HepG2 (cell line): ENCODE measurements around the gene CD40. TPM values are rescaled to one million over a fixed set of nuclear protein-coding genes. Genes with fewer than 3 reads are reported as not detected.

Experiments
- DNMT3B ChIP-seq: conservative IDR thresholded peaks from 2 replicates; pipeline ENCODE4 v1.6.1; 2016; ENCODE audit warnings: missing biosample characterization, control low read depth
- HNF1B ChIP-seq: sonication (generic); formaldehyde crosslinking; IDR thresholded peaks from 2 replicates; pipeline ENCODE4 v1.5.1; 2020; ENCODE audit warnings: mild to moderate bottlenecking, moderate library complexity, missing genetic modification reagents
- HNRNPUL1 ChIP-seq: fragments of 200-400 bp; formaldehyde crosslinking; IDR thresholded peaks from 2 replicates; pipeline ENCODE4 v1.6.1; 2017; ENCODE audit warnings: low read depth, mild to moderate bottlenecking, low read length, moderate library complexity
- NFAT5 ChIP-seq: sonication (generic); formaldehyde crosslinking; IDR thresholded peaks from 2 replicates; pipeline ENCODE4 v1.4.0; 2020; ENCODE audit warnings: missing genetic modification reagents
- RARG ChIP-seq: sonication (generic); formaldehyde crosslinking; IDR thresholded peaks from 2 replicates; pipeline ENCODE4 v1.4.0; 2020; ENCODE audit warnings: low read depth, mild to moderate bottlenecking, missing genetic modification reagents
- RBM39 ChIP-seq: fragments of 200-400 bp; formaldehyde crosslinking; IDR thresholded peaks from one replicate; pipeline ENCODE4 v1.6.1; 2018; ENCODE audit warnings: antibody characterized with exemption, mild to moderate bottlenecking, low read depth, low read length; ENCODE audit not compliant: poor library complexity, severe bottlenecking
- REXO4 ChIP-seq: sonication (generic); formaldehyde crosslinking; IDR thresholded peaks from 2 replicates; pipeline ENCODE4 v1.8.0; 2022; ENCODE audit warnings: missing genetic modification reagents, mild to moderate bottlenecking, borderline replicate concordance
- SMARCE1 ChIP-seq: fragments of 450-650 bp; IDR thresholded peaks from 2 replicates; pipeline ENCODE4 v1.6.1; 2017; ENCODE audit warnings: borderline replicate concordance
- TP53 ChIP-seq: sonication (generic); formaldehyde crosslinking; conservative IDR thresholded peaks from 2 replicates; pipeline ENCODE4 v1.4.0; 2020; ENCODE audit warnings: missing genetic modification reagents
- WIZ ChIP-seq: sonication (generic); formaldehyde crosslinking; IDR thresholded peaks from 2 replicates; pipeline ENCODE4 v1.5.1; 2020; ENCODE audit warnings: mild to moderate bottlenecking, missing genetic modification reagents
- ZBTB37 ChIP-seq: sonication (generic); formaldehyde crosslinking; IDR thresholded peaks from 2 replicates; pipeline ENCODE4 v1.4.0; 2020; ENCODE audit warnings: mild to moderate bottlenecking, missing genetic modification reagents
- ZBTB7A ChIP-seq: sonication (generic); formaldehyde crosslinking; IDR thresholded peaks from 2 replicates; pipeline ENCODE4 v1.8.0; 2022; ENCODE audit warnings: mild to moderate bottlenecking, missing genetic modification reagents
- ZFP41 ChIP-seq: sonication (generic); formaldehyde crosslinking; IDR thresholded peaks from 2 replicates; pipeline ENCODE4 v1.4.0; 2020; ENCODE audit warnings: mild to moderate bottlenecking, missing genetic modification reagents, borderline replicate concordance
- ZNF614 ChIP-seq: IDR thresholded peaks from 2 replicates; pipeline ENCODE4 v1.6.1; 2018; ENCODE audit warnings: missing biosample characterization, missing genetic modification reagents, inconsistent platforms, borderline replicate concordance
- polyA plus RNA-seq, 8 experiments: library from polyadenylated mRNA; depleted of rRNA in 3 of 8; stranded (reverse) in 7 of 8; unstranded in 1 of 8; fragments of >200 nt; fragmentation: Illumina TruSeq in 4 of 8; extraction: Trizol in 4 of 8; gene quantifications; 2 replicates each; pipeline versions ENCODE4 v1.2.1 to v1.2.3, GENCODE V29; 2011 to 2016; ENCODE audit warnings: low read depth in 4 of 8, missing spikeins in 1 of 8, mixed read lengths in 1 of 8; ENCODE audit not compliant: insufficient read depth in 1 of 8
- total RNA-seq, 5 experiments: library from RNA; depleted of rRNA; stranded (reverse); fragments of >200 nt; fragmentation: Illumina TruSeq; extraction: Trizol; gene quantifications; 2 replicates each; pipeline ENCODE4 v1.2.3, GENCODE V29; 2016; ENCODE audit warnings: low read depth in 1 of 5

The CD40 gene
- total and polyA plus RNA-seq, 2 of the 13 experiments (the other 11 are each of a cell fraction or from before 2014, with no cell fraction given), result 4.6 to 13.4 TPM

GRCh38 chr20:46089167-46089416 is 29.0 kb upstream of the CD40 start (continued):
- TF ChIP-seq RARG (CRISPR knock-in tag), result 0 out of 2 replicates have a peak, but pooled peaks have one; percentile 6
- TF ChIP-seq NFAT5, result peak; percentile 3; the same call in 1 of the 2 replicates
- no peak for TF ChIP-seq WIZ (CRISPR knock-in tag)
- no peak for TF ChIP-seq RBM39
- TF ChIP-seq ZBTB7A, result peak; percentile 51; the same call in 1 of the 2 replicates
- TF ChIP-seq ZBTB37, result peak; percentile 67; the same call in 1 of the 2 replicates
- peak; percentile 73; the same call in 1 of the 2 replicates for TF ChIP-seq DNMT3B (CRISPR knock-in tag)
- no peak for TF ChIP-seq HNRNPUL1
- TF ChIP-seq REXO4, result no peak
- TF ChIP-seq SMARCE1, result no peak
- TF ChIP-seq HNF1B (CRISPR knock-in tag), result 0 out of 2 replicates have a peak, but pooled peaks have one; percentile 22
- no peak for TF ChIP-seq ZFP41
- TF ChIP-seq TP53 (CRISPR knock-in tag), result 0 out of 2 replicates have a peak, but pooled peaks have one; percentile 2
- 0 out of 2 replicates have a peak, but pooled peaks have one; percentile 6 for TF ChIP-seq ZNF614 (CRISPR knock-in tag)
